Sigmoid colon (tissue), 4 donors: ENCODE data around the gene CDK19.

ENCODE experiments used
- CTCF ChIP-seq, 4 experiments: fragments of 450-650 bp in 3 of 4; fragments of 200-600 bp in 1 of 4; IDR thresholded peaks; one replicate each; pipeline ENCODE4 v1.5.1; 2016 to 2019; ENCODE audit warnings: antibody characterized with exemption in 4 of 4, mild to moderate bottlenecking in 3 of 4, moderate library complexity in 2 of 4
- EP300 ChIP-seq, 4 donors: sonication (generic); formaldehyde crosslinking; IDR thresholded peaks; one replicate each; pipeline ENCODE4 v1.6.1; 2017; ENCODE audit warnings: antibody characterized with exemption in 4 of 4
- POLR2A ChIP-seq, 2 donors: fragments of 450-650 bp; IDR thresholded peaks; one replicate each; pipeline ENCODE4 v1.6.1; 2016; ENCODE audit warnings: antibody characterized with exemption in 2 of 2, mild to moderate bottlenecking in 2 of 2, moderate library complexity in 2 of 2

- no peak for TF ChIP-seq CTCF (IDR thresholded peaks at IDR 0.05)
- TF ChIP-seq EP300 (IDR thresholded peaks at IDR 0.05) = no peak
- no peak for TF ChIP-seq POLR2A (IDR thresholded peaks at IDR 0.05)
Measured at GRCh38 chr6:110590821-110591351, 224.4 kb downstream of the CDK19 start.
